Measurements from ENCODE around the gene NDOR1.

The NDOR1 gene

DNA sequence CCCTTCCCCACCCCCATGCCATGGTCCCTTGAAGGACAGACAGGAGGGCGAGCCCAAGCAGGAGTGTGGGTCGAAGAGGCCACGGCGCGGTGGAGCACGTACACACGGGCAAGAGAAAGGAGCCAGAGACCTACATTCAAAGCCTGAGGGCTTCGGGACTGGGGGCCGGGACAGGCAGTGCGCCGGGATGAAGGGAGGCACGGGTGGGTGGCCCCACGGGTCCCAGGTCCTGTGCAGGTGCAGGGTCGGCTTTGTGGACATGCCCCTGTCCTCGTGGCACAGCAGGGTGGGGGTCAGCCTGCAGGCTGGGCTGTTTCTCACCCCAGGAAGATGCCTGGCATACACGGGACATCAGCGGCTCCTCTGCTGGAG, 45.5 kb upstream of the NDOR1 start:
- Histone ChIP-seq H3K9me3 (ENCODE audit: control extremely low read depth in 1 of 5, control insufficient read depth in 4 of 5, insufficient read depth in 2 of 5, low read depth in 1 of 5, low read length in 4 of 5) (no peaks in the 10 kb centered on the region), H3K27me3 (replicated peaks in 2 of 5; ENCODE audit: control insufficient read depth in 4 of 5, insufficient read depth in 5 of 5, low read length in 4 of 5) (peaks cover 0 to 96% (median 28%) of the 10 kb centered on the region in 5 experiments), H3K4me3 (ENCODE audit: control insufficient read depth in 1 of 7, extremely low read depth in 1 of 7, insufficient read depth in 4 of 7, low read depth in 2 of 7, low read length in 6 of 7) (no peak overlapping the region), H3K4me1 (ENCODE audit: control extremely low read depth in 1 of 4, control insufficient read depth in 4 of 4, insufficient read depth in 4 of 4, low read length in 3 of 4) (peaks cover 0 to 49% (median 29%) of the 10 kb centered on the region in 4 experiments), H3K36me3 (ENCODE audit: control insufficient read depth in 4 of 4, insufficient read depth in 4 of 4, low read length in 3 of 4) (no peaks in the 10 kb centered on the region), H3K27ac (ENCODE audit: insufficient read depth in 1 of 2, low read depth in 1 of 2, low read length in 2 of 2, poor library complexity in 1 of 2, severe bottlenecking in 2 of 2) (no peak overlapping the region)
- CTCF ChIA-PET = no interaction called here
- 76% methylated on average over 17 of the region's 17 CpGs for WGBS (ENCODE audit: insufficient coverage)
- POLR2A ChIA-PET = no interaction called here
- no peak for DNase-seq

DNA sequence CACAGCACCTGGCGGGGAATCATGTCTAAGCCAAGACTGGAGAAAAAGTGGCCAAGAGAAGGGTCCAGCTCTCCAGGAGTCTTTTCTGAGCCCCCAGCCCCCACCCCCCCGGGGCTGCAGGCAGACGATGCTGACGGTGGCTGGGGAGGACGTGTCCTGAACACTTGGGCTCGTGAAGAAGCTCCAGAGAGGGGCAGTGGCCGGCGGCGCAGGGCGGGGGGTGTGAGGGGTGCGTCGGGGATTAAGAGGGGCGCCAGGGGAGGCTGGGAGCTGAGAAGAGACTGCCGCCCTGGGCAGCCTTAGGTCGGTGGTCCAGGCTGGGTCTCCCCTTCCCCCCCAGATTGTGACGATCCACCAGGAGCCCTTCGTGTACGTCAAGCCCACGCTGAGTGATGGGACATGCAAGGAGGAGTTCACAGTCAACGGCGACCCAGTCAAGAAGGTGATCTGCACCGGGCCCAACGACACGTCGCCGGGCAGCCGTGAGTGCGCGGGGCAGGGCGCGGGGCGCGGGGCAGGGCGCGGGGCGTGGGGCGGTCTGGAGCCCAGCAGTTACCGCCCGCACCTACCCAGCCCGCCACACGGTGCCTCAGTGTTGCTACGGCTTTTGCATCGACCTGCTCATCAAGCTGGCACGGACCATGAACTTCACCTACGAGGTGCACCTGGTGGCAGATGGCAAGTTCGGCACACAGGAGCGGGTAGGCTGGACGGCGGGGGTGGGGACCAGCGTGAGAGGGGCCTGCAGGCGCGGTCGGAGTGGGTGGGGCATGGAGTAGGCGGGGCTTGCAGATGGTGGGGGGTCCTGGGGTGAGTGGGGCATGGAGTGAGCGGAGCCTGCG, 44.6 kb upstream of the NDOR1 start:
- CTCF ChIA-PET = no interaction called here
- no peaks in the 10 kb centered on the region for H3K36me3 ChIP-seq (ENCODE audit: control insufficient read depth in 4 of 4, insufficient read depth in 4 of 4, low read length in 3 of 4)
- POLR2A ChIA-PET = no interaction called here

DNA sequence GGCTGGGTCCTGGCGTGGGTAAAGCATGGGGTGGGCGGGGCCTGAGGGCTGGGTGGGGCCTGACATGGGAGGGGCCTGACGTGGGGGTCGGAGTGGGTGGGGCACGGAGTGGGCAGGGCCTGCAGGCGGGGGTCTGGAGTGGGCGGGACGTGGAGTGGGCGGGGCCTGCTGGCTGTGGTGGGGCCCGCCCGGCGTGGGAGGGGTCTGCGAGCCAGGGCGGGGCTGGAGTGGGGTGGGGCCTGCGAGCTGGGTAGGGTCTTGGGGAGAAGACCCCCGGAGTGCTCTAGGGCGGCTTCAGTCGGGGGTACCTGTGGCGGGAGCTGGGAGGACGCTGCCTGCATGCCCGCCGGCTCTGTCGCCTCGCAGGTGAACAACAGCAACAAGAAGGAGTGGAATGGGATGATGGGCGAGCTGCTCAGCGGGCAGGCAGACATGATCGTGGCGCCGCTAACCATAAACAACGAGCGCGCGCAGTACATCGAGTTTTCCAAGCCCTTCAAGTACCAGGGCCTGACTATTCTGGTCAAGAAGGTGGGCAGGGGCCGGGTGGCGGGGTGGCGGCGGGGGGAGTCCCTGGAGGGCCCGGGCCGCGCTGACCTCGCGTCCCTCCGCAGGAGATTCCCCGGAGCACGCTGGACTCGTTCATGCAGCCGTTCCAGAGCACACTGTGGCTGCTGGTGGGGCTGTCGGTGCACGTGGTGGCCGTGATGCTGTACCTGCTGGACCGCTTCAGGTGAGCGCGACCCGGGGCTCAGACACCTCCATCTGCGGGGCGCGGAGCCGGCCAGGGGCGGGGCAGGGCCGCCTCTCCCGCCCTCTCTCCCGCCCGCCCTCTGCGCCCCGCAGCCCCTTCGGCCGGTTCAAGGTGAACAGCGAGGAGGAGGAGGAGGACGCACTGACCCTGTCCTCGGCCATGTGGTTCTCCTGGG, 43.7 kb upstream of the NDOR1 start:
- peaks cover 0 to 96% (median 28%) of the 10 kb centered on the region in 5 experiments for H3K27me3 ChIP-seq (replicated peaks in 2 of 5; ENCODE audit: control insufficient read depth in 4 of 5, insufficient read depth in 5 of 5, low read length in 4 of 5)

More for the DNA sequence above, 44.6 kb upstream of the NDOR1 start:
- no peak overlapping the region for H3K4me3 ChIP-seq (ENCODE audit: control insufficient read depth in 1 of 7, extremely low read depth in 1 of 7, insufficient read depth in 4 of 7, low read depth in 2 of 7, low read length in 6 of 7)
- no peaks in the 10 kb centered on the region for H3K9me3 ChIP-seq (ENCODE audit: control extremely low read depth in 1 of 5, control insufficient read depth in 4 of 5, insufficient read depth in 2 of 5, low read depth in 1 of 5, low read length in 4 of 5)
- H3K4me1 ChIP-seq (ENCODE audit: control extremely low read depth in 1 of 4, control insufficient read depth in 4 of 4, insufficient read depth in 4 of 4, low read length in 3 of 4) = peaks cover 0 to 49% (median 29%) of the 10 kb centered on the region in 4 experiments
- peak in 1 of 3 donors; percentile 33 for DNase-seq
- 32% methylated on average over 43 of the region's 56 CpGs for WGBS (ENCODE audit: insufficient coverage)
- H3K27ac ChIP-seq (ENCODE audit: insufficient read depth in 1 of 2, low read depth in 1 of 2, low read length in 2 of 2, poor library complexity in 1 of 2, severe bottlenecking in 2 of 2) = no peak overlapping the region
- H3K27me3 ChIP-seq (replicated peaks in 2 of 5; ENCODE audit: control insufficient read depth in 4 of 5, insufficient read depth in 5 of 5, low read length in 4 of 5) = peaks cover 0 to 96% (median 23%) of the 10 kb centered on the region in 5 experiments

DNA sequence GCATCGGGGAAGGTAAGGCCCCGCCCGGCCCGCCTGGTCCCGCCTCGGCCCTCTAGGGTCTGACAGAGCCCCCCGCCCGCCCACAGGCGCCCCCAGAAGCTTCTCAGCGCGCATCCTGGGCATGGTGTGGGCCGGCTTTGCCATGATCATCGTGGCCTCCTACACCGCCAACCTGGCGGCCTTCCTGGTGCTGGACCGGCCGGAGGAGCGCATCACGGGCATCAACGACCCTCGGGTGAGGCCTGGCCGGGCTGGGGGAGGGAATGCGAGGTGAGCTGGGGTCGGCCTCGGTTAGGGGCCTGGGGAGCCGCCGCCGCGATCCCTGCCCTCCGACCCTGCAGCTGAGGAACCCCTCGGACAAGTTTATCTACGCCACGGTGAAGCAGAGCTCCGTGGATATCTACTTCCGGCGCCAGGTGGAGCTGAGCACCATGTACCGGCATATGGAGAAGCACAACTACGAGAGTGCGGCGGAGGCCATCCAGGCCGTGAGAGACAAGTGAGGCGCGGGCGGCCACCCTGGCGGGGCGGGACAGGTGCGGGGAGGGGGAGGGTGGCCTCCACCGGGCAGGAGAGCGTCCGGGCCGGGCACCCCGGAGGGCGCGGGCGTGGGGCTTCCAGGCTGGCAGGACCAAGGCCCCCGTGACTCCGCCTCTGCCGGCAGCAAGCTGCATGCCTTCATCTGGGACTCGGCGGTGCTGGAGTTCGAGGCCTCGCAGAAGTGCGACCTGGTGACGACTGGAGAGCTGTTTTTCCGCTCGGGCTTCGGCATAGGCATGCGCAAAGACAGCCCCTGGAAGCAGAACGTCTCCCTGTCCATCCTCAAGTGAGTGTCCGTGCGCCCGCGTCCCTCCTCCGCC, 42.8 kb upstream of the NDOR1 start:
- 8% methylated on average over 70 of the region's 74 CpGs for WGBS (ENCODE audit: insufficient coverage)
- ChIA-PET POLR2A (interaction anchor here (0.6 to 1.5 kb wide), 2 partner anchors 67 to 98 kb away, joined by 3 read pairs; no protein-coding TSS in a partner anchor), CTCF (interaction anchor here (1.0 to 1.4 kb wide), 4 partner anchors 9 to 65 kb away, joined by 3 to 8 read pairs (median 4); partner anchors contain the start of genes RNF224 and TMEM210)
- no peaks in the 10 kb centered on the region for H3K9me3 ChIP-seq (ENCODE audit: control extremely low read depth in 1 of 5, control insufficient read depth in 4 of 5, insufficient read depth in 2 of 5, low read depth in 1 of 5, low read length in 4 of 5)
- H3K36me3 ChIP-seq (ENCODE audit: control insufficient read depth in 4 of 4, insufficient read depth in 4 of 4, low read length in 3 of 4) = no peaks in the 10 kb centered on the region
- no peak overlapping the region for H3K27ac ChIP-seq (ENCODE audit: insufficient read depth in 1 of 2, low read depth in 1 of 2, low read length in 2 of 2, poor library complexity in 1 of 2, severe bottlenecking in 2 of 2)
- H3K4me3 ChIP-seq (ENCODE audit: control insufficient read depth in 1 of 7, extremely low read depth in 1 of 7, insufficient read depth in 4 of 7, low read depth in 2 of 7, low read length in 6 of 7) = peak overlapping the region in 3 of 7 experiments; percentile 36 to 59 (median 49)
- peaks cover 0 to 49% (median 27%) of the 10 kb centered on the region in 4 experiments for H3K4me1 ChIP-seq (ENCODE audit: control extremely low read depth in 1 of 4, control insufficient read depth in 4 of 4, insufficient read depth in 4 of 4, low read length in 3 of 4)
- peaks cover 0 to 98% (median 23%) of the 10 kb centered on the region in 5 experiments for H3K27me3 ChIP-seq (replicated peaks in 2 of 5; ENCODE audit: control insufficient read depth in 4 of 5, insufficient read depth in 5 of 5, low read length in 4 of 5)
- DNase-seq = peak in 1 of 3 donors; percentile 45

More for the DNA sequence above, 43.7 kb upstream of the NDOR1 start:
- H3K4me1 ChIP-seq (ENCODE audit: control extremely low read depth in 1 of 4, control insufficient read depth in 4 of 4, insufficient read depth in 4 of 4, low read length in 3 of 4) = peaks cover 0 to 46% (median 26%) of the 10 kb centered on the region in 4 experiments
- no peaks in the 10 kb centered on the region for H3K36me3 ChIP-seq (ENCODE audit: control insufficient read depth in 4 of 4, insufficient read depth in 4 of 4, low read length in 3 of 4)
- ChIA-PET POLR2A (interaction anchor here (0.6 to 1.5 kb wide), 2 partner anchors 68 to 98 kb away, joined by 3 read pairs; no protein-coding TSS in a partner anchor), CTCF (interaction anchor here (1.0 to 1.4 kb wide), 3 partner anchors 10 to 66 kb away, joined by 3 to 8 read pairs (median 4); partner anchors contain the start of genes RNF224 and TMEM210)
- WGBS (ENCODE audit: insufficient coverage) = 5% methylated on average over 52 of the region's 71 CpGs
- DNase-seq = no peak
- no peak overlapping the region for H3K27ac ChIP-seq (ENCODE audit: insufficient read depth in 1 of 2, low read depth in 1 of 2, low read length in 2 of 2, poor library complexity in 1 of 2, severe bottlenecking in 2 of 2)
- peak overlapping the region in 1 of 7 experiments; percentile 4 for H3K4me3 ChIP-seq (ENCODE audit: control insufficient read depth in 1 of 7, extremely low read depth in 1 of 7, insufficient read depth in 4 of 7, low read depth in 2 of 7, low read length in 6 of 7)
- no peaks in the 10 kb centered on the region for H3K9me3 ChIP-seq (ENCODE audit: control extremely low read depth in 1 of 5, control insufficient read depth in 4 of 5, insufficient read depth in 2 of 5, low read depth in 1 of 5, low read length in 4 of 5)

DNA sequence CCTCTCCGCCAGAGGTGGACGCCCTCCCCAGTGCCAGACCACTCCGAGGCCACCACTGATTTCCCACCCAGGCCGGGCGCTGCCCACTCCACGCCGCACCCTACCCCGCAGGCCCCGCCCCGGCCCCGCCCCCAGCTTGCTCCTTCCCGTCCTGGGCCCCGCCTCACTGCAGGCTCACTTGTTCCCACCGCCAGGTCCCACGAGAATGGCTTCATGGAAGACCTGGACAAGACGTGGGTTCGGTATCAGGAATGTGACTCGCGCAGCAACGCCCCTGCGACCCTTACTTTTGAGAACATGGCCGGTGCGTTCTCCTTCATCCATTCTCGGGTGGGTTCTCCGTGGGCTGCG, 42.2 kb upstream of the NDOR1 start:
- Histone ChIP-seq H3K27me3 (replicated peaks in 2 of 5; ENCODE audit: control insufficient read depth in 4 of 5, insufficient read depth in 5 of 5, low read length in 4 of 5) (peaks cover 0 to 97% (median 19%) of the 10 kb centered on the region in 5 experiments), H3K27ac (ENCODE audit: insufficient read depth in 1 of 2, low read depth in 1 of 2, low read length in 2 of 2, poor library complexity in 1 of 2, severe bottlenecking in 2 of 2) (no peak overlapping the region), H3K36me3 (ENCODE audit: control insufficient read depth in 4 of 4, insufficient read depth in 4 of 4, low read length in 3 of 4) (no peaks in the 10 kb centered on the region), H3K4me3 (ENCODE audit: control insufficient read depth in 1 of 7, extremely low read depth in 1 of 7, insufficient read depth in 4 of 7, low read depth in 2 of 7, low read length in 6 of 7) (peak overlapping the region in 3 of 7 experiments; percentile 36 to 59 (median 49)), H3K9me3 (ENCODE audit: control extremely low read depth in 1 of 5, control insufficient read depth in 4 of 5, insufficient read depth in 2 of 5, low read depth in 1 of 5, low read length in 4 of 5) (no peaks in the 10 kb centered on the region), H3K4me1 (ENCODE audit: control extremely low read depth in 1 of 4, control insufficient read depth in 4 of 4, insufficient read depth in 4 of 4, low read length in 3 of 4) (peaks cover 0 to 49% (median 31%) of the 10 kb centered on the region in 4 experiments)
- ChIA-PET CTCF (interaction anchor here (1.0 to 1.4 kb wide), 4 partner anchors 8 to 64 kb away, joined by 3 to 8 read pairs (median 4); partner anchors contain the start of genes RNF224 and TMEM210), POLR2A (interaction anchor here (1.5 kb wide), 1 partner anchor 66 kb away, joined by 3 read pairs; no protein-coding TSS in a partner anchor)
- no peak for DNase-seq
- WGBS (ENCODE audit: insufficient coverage) = 41% methylated on average over 26 of the region's 26 CpGs

DNA sequence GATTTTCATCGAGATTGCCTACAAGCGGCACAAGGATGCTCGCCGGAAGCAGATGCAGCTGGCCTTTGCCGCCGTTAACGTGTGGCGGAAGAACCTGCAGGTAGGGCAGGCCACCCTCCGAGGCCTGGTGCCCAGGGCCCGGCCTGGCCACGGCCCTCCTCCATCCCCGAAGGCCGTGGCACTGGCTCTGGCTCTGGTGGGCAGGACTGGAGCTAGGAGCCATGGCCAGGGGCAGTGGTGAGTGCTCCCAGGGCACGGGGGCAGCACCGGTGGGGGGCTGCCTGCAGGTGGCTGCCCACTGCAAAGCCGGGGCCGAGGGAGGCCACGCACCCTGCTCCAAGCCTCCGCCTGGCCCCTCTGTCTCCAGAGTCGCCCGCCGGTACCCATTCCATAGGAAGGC, 41.7 kb upstream of the NDOR1 start:
- ChIA-PET CTCF (no interaction called here), POLR2A (no interaction called here)
- DNase-seq = no peak
- Histone ChIP-seq H3K4me3 (ENCODE audit: control insufficient read depth in 1 of 7, extremely low read depth in 1 of 7, insufficient read depth in 4 of 7, low read depth in 2 of 7, low read length in 6 of 7) (no peak overlapping the region), H3K27me3 (replicated peaks in 2 of 5; ENCODE audit: control insufficient read depth in 4 of 5, insufficient read depth in 5 of 5, low read length in 4 of 5) (peaks cover 0 to 96% (median 17%) of the 10 kb centered on the region in 5 experiments), H3K27ac (ENCODE audit: insufficient read depth in 1 of 2, low read depth in 1 of 2, low read length in 2 of 2, poor library complexity in 1 of 2, severe bottlenecking in 2 of 2) (no peak overlapping the region), H3K4me1 (ENCODE audit: control extremely low read depth in 1 of 4, control insufficient read depth in 4 of 4, insufficient read depth in 4 of 4, low read length in 3 of 4) (peaks cover 0 to 49% (median 32%) of the 10 kb centered on the region in 4 experiments), H3K36me3 (ENCODE audit: control insufficient read depth in 4 of 4, insufficient read depth in 4 of 4, low read length in 3 of 4) (no peaks in the 10 kb centered on the region), H3K9me3 (ENCODE audit: control extremely low read depth in 1 of 5, control insufficient read depth in 4 of 5, insufficient read depth in 2 of 5, low read depth in 1 of 5, low read length in 4 of 5) (no peaks in the 10 kb centered on the region)
- 92% methylated on average over 18 of the region's 22 CpGs for WGBS (ENCODE audit: insufficient coverage)

Measured in common myeloid progenitor, CD34-positive (primary cell).